ACHN (cell line): ENCODE data around the gene ZNF844.
"Not testable (repeated sequence)": the region's sequence is repeated elsewhere in the genome, so short reads cannot be mapped to it uniquely, and the experiment has no call there.

Experiments used
- DNase-seq: peaks from one replicate; pipeline ENCODE4 v3.0.0-alpha.2; 2015
- in situ Hi-C: cut with HindIII; loops from 2 replicates; pipeline ENCODE4 v1.10.0; 2017; ENCODE audit warnings: low sequenced_read_pairs, low pct_ligation_motif_present, low pct_unique_long_range_greater_than_20kb

The ZNF844 gene

DNA sequence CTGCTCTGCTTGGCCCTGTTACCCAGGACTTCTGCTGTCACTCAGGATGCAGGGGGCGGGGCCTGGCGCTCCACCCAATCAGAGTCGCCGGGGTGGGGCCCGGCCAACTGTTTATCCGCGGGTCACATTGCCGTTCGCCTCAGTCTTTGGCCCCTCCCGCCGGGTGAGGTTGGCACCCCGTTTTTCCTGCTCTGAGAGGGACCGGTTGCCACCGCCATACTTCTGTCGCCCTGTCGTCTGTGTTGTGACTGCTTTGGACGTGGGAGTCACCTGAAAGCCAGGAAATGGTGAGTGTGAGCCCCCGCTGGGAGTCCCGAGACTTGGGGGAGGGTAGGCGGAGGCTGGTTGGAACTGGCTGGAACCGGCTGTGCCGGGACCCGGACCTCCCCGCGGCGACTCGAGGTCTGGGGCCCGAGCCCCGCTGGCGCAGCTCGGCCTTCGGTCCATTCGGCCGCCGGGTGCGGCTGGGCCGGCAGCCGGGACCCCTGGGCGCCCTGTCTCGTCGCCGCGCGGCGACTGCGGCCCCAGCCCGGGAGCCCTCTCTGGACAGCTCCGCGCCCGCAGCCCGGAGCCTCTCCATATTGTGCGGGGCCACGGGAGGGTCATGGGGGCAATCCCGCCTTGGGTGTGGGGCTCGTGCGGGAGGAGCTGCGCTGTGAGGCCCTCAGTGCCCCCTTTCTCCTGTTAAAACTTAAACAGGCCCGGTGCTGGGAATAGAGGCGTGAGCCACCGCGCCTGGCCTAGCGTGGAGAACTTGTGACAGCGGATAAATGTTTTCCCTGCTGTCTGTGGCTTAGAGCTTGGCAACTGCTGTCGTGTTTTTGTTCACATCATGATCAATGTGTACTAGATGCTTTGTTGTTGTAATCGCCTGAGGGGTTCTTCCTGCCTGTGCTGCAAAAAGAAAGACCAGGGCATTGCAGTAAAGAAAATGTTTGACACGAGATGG, at the start of gene ZNF844:
ZNF844 (plus strand) TSS at position 142 of the 949 bp plus-strand sequence; CDS start at position 285, 143 bp downstream.
- no peak for DNase-seq
- in situ Hi-C loops, result no loop called here

DNA sequence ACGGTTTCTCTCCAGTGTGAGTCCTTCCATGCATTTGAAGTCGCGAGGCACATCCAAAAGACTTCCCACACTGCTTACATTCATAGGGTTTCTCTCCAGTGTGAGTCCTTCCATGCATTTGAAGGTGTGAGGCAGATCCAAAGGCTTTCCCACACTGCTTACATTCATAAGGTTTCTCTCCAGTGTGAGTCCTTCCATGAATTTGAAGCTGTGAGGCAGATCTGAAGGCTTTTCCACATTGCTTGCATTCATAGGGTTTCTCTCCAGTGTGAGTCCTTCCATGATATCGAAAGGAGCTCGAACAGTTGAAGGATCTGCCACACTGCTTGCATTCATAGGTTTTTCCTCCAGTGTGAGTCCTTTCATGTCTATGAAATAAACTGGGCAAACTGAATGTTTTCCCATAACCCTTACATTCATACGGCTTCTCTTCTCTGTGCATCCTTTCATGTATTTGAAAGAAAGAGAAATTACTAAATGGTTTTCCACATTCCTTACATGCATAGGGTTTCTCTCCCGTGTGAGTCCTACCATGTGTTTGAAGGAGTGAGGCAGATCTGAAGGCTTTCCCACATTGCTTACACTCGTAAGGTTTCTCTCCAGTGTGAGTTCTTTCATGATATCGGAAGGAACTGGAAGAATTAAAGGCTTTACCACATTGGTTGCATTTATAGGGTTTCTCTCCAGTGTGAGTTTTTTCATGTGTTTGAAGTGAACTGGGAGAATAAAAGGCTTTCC, 49.3 kb upstream of the ZNF844 start:
- DNase-seq, result no peak

DNA sequence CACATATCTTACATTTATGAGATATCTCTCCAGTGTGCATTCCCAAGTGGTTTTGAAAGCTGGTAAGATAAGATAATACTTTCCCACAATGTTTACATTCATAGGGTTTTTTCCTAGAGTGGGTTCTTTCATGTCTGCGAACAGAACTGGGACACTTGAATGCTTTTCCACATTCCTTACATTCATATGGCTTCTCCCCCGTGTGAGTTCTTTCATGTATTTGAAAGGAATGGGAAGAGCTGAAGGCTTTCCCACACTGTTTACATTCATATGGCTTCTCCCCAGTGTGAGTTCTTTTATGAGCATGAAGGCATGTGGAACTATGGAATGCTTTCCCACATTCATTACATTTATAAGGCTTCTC, 48.8 kb upstream of the ZNF844 start:
- DNase-seq, result no peak
- in situ Hi-C loops, result no loop called here

More for the DNA sequence above, 49.3 kb upstream of the ZNF844 start:
- in situ Hi-C loops, result no loop called here

DNA sequence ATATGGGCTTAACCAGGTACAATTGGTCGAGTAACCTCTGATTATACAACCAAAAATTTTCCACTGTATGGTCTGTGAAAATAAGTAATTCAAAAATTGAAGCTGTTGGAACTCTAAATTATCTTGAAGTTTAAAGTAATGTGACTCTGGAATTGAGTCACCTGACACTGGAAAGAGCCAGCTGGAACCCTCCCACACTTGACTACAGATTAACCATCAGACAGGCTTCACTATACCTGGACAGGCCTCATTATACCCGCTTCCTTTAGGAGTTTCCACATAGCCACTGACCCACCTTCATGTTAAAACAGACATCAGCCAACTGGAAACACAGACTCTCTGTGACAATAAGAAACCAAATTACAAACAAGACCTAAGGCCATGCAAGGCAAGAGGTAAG, 30.3 kb upstream of the ZNF844 start:
- in situ Hi-C loops, result no loop called here
- no peak for DNase-seq

DNA sequence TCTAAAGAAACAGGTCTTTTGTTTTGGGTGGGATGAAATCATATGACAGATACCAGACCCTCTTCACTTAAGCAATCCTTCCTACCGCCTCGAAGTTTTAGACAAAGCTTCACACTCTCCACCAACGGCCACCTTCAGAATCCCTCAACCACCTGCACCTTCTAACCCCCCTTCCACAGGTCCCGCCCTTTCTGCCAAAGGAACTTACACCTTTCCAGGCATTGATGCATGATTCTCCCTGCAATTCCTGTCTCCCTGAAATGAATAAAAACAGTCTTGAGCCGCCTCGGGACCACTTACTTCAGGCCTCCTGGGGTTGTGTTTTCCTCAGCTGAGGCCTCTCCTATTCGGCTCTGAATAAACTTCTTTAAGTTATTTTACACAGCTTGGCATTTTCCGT, 29.9 kb upstream of the ZNF844 start:
- in situ Hi-C loops, result no loop called here
- no peak for DNase-seq

DNA sequence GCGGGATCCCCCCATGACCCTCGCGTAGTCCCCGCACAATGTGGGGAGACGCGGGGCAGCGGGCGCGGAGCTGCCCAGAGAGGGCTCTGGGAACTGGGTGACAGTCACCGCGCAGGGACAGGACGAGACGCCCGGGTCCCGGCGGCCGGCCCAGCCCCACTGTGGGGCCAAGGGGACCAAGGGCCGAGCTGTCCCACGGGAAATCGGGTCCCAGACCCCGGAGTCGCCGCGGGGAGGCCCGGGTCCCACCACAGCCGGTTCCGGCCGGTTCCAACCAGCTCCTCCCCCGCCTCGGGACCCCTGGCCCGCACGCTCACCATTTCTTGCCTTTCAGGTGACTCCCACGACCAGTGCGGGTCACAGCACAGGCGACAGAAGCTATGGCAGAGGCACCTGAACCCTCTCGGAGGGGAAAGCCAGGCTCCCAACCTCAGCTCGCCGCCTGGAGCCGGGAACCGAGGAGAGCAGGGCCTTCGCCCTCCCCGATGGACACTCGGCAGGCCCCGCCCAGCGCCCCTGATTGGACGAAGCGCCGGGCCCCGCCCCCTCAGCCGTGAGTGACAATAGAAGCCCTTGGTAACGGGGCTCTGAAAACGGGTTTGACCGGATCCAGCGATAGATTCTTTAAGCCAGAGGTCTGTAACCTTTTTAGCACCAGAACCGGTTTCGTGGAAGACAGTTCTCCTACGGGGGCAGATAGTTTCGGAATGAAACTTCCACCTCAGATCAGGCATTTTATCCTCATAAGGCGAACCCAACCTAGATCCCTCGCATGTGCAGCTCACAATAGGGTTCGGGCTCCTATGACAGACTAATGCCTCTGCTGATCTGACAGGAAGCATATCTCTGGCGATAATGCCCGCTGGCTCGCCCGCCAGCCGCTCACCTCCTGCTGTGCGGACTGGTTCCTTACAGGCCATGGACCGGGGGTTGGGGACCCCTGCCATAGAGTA, 29.0 kb upstream of the ZNF844 start, which contains the start of gene ZNF433:
ZNF433 (minus strand) TSS at position 460 of the 953 bp plus-strand sequence; CDS start at position 320, 140 bp downstream.
- no peak for DNase-seq
- in situ Hi-C loops, result no loop called here

DNA sequence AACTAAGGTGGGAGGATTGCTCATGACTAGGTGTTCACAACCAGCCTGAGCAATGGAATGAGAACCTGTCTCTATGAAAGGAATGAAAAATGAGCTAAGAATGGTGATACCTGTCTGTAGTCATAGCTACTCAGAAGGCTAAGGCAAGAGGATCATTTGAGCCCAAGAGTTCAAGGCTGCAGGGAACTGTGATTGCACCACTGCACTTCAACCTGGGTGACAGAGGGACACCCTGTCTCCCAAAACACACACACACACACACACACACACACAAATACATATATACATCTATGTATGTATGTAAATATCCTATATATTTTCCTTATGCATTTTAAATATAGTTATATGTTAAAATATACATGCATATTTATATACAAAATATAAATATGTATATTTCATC, 21.6 kb upstream of the ZNF844 start:
- in situ Hi-C loops, result no loop called here
- no peak for DNase-seq

DNA sequence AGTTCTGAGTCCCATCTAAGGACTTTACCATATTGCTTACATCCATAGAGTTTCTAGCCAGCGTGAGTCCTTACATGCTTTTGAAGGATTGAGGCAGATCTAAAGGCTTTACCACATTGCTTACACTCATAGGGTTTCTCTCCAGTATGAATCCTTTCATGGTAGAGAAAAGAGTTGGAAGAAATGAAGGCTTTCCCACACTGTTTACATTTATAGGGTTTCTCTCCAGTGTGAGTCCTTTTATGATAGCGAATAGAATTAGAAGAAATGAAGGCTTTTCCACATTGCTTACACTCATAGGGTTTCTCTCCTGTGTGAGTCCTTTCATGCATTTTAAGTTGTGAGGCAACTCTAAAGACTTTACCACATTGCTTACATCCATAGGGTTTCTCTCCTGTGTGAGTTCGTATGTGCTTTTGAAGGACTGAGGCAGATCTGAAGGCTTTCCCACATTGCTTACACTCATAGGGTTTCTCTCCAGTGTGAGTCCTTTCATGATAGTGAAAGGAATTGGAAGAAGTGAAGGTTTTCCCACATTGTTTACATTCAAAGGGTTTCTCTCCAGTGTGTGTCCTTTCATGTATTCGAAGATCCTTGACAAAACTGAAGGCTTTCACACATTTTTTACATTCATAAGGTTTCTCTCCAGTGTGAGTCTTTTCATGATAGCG, 20.6 kb upstream of the ZNF844 start:
- no peak for DNase-seq
- in situ Hi-C loops, result no loop called here

DNA sequence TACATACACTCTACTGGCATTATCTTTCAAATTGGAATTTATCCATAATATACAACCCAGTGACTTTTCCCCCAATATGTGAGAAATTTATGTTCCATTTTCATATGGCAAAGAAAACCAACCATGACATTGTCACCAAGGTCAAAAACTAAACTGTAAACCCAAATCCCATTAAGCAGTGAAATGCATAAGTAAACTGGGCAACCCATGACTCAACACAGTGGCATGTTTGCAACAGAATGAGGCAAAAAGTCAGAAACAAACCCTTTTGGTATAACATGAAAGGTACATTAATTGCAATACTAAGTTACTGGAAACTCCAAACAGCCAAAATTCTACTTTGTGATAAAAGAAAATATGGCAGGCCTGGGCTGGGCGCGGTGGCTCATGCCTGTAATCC, 16.7 kb upstream of the ZNF844 start:
- in situ Hi-C loops, result no loop called here
- DNase-seq, result no peak

DNA sequence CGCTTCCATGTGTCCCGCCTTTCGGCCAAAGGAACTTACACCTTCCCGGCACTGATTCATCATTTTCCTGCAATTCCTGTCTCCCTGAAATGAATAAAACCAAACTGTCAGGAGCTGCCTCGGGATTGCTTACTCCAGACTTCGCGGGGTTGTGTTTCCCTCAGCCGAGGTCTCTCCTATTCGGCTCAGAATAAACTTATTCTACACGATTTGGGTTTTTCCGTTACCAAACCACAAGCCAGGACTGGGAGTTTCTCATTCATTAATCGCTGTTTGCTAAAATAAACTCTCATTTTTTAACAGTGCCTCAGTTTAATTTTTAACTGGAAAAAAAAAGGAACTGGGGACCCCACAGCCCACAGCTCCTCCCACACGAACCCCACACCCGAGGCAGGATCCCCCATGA, 12.4 kb upstream of the ZNF844 start:
- DNase-seq, result no peak

DNA sequence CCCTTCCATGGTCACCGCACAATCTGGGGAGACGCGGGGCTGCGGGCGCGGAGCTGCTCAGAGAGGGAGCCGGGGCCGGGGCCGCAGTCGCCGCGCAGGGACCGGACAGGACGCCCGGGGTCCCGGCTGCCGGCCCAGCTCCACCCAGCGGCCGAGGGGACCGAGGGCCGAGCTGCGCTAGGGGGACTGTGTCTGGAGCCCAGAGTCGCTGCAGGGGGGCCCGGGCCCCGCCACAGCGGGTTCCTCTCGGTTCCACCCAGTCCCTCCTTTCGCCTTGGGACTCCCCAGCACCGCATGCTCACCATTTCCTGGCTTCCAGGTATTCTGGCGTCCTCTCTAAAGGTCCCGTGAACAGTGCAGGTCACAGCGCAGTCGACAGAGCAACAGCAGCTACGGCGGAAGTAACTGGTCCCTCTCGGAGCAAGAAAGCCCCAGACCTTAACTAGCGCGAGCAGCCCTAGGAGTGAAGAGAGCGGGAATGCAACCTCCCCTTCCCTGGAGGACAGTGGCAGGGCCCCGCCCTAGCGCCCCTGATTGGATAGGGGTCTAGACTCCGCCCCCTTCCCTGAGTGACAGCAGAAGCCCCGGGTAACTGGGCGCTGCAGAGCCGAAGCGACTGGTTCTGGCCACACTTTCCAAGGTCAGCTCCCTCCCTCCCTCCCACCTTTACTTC, 11.9 kb upstream of the ZNF844 start, which contains the start of gene ZNF878:
ZNF878 (minus strand) TSS at position 465 of the 673 bp plus-strand sequence; CDS start at position 305, 160 bp downstream.
- in situ Hi-C loops, result no loop called here
- no peak for DNase-seq

More for the DNA sequence above, 12.4 kb upstream of the ZNF844 start:
- in situ Hi-C loops, result no loop called here

DNA sequence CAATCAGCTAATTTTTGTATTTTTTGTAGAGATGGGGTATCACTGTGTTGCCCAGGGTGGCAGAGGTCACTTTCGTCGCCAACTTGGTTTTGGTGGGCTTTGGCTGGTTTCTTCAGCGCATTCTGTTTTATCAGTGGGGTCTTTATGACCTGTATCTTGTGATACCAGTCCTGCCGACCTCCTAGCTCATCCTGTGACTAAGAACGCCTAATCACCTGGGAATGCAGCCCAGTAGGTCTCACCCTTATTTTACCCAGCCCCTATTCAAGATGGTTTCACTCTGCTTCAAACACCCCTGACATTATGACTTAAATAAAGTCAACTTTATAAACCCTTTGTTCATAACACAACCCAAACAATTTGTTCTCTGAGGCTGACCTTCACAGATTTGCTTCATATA, 8.7 kb upstream of the ZNF844 start:
- in situ Hi-C loops, result no loop called here
- no peak for DNase-seq

DNA sequence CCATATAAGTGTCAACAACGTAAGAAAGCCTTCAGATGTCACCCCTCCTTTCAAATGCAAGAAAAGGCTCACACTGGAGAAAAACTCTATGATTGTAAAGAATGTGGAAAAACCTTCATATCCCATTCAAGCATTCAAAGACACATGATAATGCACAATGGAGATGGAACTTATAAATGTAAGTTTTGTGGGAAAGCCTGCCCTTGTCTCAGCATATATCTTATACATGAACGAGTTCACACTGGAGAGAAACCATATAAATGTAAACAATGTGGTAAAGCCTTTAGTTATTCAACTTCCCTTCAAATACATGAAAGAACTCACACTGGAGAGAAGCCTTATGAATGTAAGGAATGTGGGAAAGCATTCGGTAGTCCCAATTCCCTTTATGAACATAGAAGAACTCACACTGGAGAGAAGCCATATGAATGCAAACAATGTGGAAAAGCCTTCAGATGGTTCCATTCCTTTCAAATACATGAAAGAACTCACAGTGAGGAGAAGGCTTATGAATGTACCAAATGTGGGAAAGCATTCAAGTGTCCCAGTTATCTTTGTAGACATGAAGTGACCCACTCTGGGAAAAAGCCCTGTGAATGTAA, 11.1 kb downstream of the ZNF844 start:
- DNase-seq, result no peak
- in situ Hi-C loops, result no loop called here

DNA sequence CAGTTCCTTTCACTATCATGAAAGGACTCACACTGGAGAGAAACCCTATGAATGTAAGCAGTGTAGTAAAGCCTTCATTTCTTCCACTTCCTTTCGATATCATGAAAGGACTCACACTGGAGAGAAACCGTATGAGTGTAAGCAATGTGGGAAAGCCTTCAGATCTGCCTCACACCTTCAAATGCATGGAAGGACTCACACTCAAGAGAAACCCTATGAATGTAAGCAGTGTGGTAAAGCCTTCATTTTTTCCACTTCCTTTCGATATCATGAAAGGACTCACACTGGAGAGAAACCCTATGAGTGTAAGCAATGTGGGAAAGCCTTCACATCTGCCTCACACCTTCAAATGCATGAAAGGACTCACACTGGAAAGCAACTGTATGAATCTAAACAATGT, 11.8 kb downstream of the ZNF844 start:
- in situ Hi-C loops, DNase-seq: not testable (repeated sequence)

DNA sequence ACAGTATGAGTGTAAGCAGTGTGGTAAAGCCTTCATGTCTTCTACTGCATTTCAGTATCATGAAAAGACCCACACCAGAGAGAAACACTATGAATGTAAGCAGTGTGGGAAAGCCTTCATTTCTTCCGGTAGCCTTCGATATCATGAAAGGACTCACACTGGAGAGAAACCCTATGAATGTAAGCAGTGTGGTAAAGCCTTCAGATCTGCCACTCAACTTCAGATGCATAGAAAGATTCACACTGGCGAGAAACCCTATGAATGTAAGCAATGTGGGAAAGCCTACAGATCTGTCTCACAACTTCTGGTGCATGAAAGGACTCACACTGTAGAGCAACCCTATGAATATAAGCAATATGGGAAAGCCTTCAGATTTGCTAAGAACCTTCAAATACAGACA, 12.8 kb downstream of the ZNF844 start:
- in situ Hi-C loops, result no loop called here
- DNase-seq, result no peak

DNA sequence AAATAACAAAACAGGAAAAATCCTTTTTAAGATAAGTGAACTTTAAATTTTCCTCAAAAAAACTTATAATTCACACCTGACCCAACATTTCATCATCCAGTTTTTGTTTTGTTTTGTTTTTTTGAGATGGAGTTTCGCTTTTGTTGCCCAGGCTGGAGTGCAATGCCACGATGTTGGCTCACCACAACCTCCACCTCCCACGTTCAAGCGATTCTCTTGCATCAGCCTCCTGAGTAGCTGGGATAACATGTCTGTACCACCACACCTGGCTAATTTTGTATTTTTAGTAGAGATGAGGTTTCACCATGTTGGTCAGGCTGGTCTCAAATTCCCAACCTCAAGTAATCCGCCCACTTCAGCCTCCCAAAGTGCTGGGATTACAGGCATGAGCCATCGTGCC, 18.8 kb downstream of the ZNF844 start:
- in situ Hi-C loops, DNase-seq: not testable (repeated sequence)
